ENCODE measurements around the gene AMZ2.
"Not testable (repeated sequence)": the region's sequence is repeated elsewhere in the genome, so short reads cannot be mapped to it uniquely, and the experiment has no call there.

Gene AMZ2

DNA sequence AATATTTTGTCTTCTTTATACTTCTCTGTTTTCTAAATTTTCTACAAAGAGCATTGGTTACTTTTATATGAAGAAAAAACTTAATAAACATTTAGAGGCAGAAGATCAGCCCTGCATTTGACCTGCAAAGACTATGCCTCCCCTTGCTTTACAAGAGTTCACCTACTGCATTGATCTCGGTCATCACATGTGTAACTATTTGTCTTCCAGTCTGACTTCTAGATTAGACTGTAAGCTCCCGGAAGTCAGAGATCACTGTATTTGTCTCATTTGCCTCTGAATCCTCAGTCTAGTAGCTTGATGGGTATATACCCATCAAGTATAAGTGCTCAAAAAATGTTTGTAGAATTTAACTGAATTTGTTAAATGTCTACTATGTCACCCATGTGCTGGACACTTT is 27.7 kb upstream of the AMZ2 start:
- DNase-seq (ENCODE audit: low read depth), result not testable (repeated sequence)

DNA sequence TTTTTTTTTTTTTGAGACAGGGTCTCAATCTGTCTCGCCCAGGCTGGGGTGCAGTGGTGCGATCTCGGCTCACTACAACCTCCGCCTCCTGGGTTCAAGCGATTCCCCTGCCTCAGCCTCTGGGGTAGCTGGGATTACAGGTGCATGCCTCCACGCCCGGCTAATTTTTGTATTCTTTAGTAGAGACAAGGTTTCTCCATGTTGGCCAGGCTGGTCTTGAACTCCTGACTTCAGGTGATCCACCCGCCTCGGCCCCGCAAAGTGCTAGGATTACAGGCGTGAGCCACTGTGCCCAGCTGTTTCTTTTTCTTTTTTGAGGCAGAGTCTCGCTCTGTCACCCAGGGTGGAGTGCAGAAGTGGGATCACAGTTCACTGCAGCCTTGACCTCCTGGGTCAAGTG is 27.1 kb upstream of the AMZ2 start:
- not testable (repeated sequence) for DNase-seq (ENCODE audit: low read depth)

DNA sequence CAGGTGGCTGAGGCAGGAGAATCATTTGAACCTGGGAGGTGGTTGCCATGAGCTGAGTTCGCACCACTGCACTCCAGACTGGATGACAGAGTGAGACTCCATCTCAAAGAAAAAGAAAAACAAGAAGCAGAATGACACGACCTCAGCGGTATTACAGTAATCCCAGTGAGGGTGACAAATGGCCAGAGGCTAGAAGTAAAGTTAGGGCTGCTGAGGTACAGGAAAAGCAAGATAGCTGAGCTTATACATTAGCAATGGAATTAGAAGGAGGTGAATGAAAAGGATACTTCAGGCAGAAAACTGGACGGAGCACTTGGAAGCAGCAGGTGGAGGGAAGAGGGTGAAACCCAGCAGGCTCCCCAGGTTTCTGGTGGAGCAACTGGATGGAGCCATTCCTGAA is 26.1 kb upstream of the AMZ2 start:
- DNase-seq (ENCODE audit: low read depth), result no peak

DNA sequence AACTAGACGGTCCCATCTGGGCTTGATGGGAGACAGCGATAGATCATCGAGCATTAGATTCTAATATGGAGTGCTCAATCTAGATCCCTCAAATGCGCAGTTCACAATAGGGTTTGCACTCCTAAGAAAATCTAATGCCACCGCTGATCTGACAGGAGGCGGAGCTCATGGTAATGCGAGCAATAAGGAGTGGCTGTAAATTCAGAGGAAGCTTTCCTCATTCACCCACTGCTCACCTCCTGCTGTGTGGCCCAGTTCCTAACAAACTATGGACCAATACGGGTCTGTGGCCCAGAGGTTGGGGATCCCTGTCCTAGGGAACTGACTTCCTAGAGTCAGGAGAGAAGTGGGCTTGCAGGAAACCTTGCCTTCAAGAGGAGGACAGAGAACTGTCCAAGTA is 25.2 kb upstream of the AMZ2 start:
- DNase-seq (ENCODE audit: low read depth), result no peak

DNA sequence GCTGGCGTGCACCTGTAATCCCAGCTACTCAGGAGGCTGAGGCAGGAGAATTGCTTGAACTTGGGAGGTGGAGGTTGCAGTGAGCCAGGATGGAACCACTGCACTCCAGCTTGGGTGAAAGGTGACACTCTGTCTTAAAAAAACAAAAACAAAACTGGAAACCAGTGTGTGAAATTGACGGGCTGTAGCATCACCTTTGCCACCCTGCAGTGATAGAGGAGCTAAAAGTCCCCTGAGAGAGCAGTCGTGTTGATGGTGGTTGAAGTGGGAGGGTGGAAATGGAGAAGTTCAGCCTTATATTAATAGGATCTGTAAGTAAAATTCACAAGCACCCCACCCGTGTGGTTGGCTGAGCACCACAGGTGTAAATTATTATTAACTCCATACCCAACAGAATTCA is 22.8 kb upstream of the AMZ2 start:
- not testable (repeated sequence) for DNase-seq (ENCODE audit: low read depth)

DNA sequence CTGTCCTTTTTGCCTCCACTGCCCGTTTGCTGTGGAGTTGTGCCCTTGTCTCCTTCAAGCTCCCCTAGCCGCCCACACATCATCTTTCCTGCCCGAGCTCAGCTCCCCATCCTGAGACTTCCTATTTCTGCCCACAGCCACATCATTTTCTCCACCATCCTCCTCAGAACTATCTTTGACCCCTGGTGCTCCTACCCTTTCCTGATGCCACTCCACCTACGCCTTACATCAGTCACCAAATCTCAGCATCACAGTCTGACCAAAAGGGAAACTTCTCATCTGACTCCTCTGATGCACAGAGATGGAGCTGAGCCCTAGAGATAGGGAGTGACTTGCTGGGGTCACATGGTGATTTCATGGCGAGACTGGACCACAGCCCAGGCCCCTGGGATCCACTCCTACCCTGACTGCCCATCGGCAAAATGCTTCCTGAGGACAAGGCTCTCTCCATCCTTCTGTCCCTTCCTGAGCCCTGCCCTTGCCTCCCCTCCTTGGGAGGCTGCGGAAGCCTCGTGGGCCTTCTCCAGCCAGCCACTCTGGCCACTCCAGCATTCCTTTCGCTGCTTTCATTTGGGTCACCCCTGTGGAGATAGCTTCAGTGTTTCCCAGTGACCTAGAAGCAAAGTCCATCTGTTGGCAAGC is 19.7 kb upstream of the AMZ2 start:
- not testable (repeated sequence) for DNase-seq (ENCODE audit: low read depth)

DNA sequence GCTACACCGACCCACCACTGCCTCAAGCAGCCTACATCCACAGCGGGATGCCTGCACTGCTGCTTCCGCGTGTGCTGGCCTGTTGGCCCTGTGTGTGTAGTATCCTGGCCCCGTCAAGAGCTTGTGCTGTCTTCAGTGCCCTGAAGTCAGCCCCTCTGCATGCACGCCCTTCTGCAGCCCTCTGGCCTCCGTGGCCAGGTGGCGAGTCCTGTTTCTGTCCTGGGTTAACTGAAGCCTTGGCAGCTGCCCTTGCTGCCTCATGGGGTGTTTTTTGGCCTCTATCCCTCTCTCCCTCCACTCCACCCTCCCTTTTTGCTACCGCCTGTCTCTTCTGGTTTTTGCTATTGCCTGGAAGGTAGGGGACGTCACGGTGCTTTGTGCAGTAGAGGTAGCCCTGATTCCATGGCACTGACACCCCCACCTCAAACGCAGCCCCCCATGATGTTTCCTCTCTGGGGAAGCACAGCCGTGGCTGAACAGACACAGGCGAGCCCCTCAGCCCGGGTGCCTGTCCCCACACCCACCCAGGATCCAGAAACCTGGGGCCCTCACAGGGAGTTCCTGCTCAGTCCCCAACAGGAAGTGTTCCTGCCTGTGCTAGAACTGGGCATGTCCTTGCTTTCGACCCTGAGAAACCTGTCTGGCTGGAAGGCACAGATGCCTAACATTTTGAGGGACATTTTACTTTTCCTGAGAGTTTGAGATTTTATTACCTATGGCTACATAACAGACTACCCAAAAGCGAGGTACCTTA is 18.8 kb upstream of the AMZ2 start:
- DNase-seq (ENCODE audit: low read depth), result no peak

DNA sequence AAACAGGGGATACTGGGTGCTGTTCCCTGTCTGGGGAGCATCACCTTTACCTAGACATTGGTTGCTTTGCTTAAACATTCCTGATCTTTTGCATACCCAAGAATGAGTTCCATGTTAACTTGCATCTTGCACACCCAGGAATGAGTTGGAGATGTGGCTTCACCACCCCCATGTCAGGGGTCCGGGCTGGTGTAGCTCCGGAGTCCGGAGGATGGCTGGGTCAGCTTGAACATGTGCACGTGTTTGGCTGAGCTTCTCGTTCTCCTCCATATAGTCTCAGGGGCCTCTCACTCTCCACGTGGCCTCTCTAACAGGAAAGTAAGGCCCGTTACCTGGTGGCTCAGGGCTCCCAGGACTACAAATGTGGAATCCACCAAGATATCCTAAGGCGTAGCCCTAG is 18.2 kb upstream of the AMZ2 start:
- DNase-seq (ENCODE audit: low read depth), result no peak

DNA sequence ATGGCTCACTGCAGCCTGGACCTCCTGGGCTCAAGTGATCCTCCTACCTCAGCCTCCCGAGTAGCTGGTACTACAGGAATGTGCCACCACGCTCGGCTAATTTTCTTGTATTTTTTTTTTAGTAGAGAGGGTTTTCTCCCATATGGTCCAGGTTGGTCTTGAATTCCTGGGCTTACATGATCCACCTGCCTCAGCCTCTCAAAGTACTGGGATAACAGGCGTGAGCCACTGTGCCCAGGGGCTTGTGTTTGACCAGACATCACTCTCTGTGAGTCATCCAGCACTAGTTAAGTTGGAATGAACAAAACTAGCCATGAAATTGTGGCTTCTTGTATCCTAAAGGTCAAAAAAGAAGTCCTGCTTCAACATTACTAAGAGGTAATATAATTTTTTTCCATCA is 16.7 kb upstream of the AMZ2 start:
- DNase-seq (ENCODE audit: low read depth), result not testable (repeated sequence)

DNA sequence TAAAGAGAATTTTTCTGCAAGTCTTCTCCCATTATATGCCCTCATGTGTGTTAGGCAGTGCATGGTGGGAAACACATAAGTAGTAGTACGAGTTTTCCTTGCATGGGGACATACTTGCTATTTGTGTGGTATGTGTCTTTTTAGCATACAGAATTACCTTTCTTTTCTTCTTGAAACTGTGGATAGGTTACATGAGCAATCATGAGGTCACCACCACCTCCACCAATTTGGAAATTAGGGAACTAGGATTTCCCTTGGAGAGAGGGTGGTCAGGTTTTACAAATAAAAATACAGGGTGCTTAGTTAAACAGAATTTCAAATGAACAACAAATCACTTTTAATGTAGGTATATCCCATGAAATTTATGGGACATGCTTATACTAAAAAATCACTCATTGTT is 16.3 kb upstream of the AMZ2 start:
- no peak for DNase-seq (ENCODE audit: low read depth)

DNA sequence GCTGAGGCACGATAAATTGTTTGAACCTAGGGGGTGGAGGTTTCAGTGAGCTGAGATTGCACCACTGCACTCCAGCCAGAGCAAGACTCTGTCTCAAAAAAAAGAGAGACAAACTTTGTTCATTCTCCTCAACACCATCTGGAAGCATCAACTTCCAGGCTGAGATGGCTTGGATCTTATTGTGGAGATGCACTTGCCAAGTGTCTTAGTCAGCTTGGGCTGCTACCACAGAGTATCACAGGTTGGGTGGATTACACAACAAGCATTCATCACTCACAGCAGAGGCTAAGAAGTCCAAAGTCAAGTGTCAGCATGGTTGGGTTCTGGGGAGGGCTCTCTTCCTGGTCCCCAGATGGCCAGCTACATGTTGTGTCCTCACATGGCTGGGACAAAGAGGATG is 15.1 kb upstream of the AMZ2 start:
- not testable (repeated sequence) for DNase-seq (ENCODE audit: low read depth)

DNA sequence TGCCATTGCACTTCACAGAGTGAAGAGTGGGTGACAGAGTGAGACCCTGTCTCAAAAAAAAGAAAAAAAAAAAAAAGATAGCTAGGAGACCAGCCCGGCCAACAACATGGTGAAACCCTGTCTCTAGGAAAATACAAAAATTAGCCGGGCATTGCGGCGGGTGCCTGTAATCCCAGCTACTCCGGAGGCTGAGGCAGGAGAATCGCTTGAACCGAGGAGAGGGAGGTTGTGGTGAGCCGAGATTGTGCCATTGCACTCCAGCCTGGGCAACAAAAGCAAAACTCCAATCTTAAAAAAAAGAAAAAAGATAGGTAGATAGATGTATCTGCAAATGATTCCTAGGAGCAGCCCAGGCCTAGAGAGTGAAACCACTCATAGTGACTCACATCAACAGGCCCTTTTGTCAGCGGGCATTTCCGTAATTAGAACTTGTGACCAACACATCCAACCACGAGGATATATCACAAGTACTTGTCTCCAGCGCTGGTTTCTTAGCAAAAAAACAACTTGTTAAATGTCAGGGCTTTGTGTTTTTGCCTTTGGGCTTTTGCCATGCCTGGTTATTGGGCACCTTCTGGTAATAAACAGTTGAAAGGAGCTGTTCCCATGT is 13.0 kb upstream of the AMZ2 start:
- DNase-seq (ENCODE audit: low read depth), result not testable (repeated sequence)

DNA sequence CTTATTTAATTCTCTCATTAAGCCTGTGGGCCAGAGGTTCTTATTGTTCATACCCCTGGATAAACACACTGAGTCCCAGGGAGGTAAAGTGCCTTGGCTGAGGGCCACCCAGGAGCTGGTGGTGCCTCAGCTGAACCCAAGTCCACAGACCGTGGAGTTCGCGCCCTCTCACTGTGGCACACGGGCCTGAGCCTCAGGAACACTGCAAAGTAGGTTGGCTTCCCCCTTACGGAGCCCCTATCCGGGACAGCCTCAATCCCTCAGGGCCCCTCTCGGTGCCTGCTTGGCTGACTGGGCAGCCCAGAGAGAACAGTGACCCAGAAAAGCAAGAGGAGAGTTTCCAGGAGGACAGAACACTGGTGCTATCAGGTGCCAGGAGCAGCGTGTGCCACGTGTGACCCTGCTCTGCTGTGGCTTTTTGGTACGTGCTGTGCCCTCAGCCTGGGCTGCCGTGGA is 12.5 kb upstream of the AMZ2 start:
- not testable (repeated sequence) for DNase-seq (ENCODE audit: low read depth)

DNA sequence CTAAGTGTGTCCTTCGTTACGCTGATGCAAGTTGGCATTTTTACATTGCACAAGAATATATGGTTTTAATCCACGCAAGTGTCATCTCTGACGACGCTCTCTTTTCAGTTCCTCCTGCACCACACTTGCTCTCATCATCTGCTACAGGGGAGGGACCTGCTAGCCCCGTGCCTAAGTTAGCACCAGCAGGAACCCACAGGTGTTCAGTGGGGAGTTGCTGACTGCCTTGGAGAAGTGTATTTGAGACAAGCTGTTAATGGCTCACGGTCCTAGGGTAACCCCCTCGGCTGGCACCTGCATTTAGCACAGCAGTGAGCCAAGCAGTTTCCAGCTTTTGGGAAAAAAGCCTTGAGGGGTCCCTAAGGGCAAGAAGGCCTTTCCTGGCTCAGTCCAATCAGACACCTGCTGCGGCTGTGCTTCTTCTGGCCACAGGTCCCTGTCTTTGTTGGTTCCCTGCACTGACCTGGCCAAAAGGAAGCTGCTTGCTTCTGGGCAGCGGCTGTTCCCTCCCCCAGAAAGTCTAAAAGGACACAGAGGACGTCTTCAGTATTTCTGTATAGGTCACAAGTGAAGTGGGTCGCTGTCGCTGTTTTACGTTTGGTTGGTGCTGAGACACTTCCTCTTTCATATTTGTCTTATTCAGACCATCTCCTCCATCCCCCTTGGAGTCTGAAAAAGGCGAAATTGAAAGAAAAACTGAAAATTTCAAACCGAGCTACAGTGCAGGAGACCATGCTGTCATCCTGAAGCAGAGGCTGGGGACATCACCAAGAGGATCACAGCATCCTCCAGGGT is 10.3 kb upstream of the AMZ2 start:
- not testable (repeated sequence) for DNase-seq (ENCODE audit: low read depth)

DNA sequence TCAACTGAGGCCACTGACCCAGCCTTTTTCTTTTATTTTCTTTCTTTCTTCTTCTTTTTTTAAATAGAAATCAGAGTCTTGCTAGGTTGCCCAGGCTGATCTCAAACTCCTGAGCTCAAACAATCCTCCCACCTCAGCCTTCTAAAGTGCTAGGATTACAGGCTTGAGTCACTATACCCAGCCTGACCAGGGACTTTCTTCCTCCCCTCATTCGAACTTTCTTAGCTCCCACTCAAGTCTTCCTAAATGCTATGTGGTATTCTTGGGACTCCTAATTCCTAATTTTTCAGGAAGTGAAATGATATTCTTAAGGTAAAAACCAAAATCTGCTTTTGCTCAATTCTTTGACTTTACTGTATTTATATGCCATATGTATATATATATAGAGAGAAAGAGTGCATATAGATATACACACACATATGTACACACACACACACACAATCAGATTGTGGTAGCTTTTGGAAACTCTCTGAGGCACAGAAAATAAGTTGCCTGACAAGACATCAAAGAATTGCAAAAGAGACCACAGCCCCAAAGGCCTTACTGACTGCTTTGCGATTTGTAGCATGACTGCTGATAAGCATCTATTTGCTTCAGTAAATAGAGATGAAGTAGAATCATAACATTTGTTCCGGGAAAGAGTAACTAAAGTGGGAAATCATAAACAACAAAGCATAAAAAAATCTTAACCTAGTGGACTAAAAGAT is 9.5 kb upstream of the AMZ2 start:
- DNase-seq (ENCODE audit: low read depth), result no peak

DNA sequence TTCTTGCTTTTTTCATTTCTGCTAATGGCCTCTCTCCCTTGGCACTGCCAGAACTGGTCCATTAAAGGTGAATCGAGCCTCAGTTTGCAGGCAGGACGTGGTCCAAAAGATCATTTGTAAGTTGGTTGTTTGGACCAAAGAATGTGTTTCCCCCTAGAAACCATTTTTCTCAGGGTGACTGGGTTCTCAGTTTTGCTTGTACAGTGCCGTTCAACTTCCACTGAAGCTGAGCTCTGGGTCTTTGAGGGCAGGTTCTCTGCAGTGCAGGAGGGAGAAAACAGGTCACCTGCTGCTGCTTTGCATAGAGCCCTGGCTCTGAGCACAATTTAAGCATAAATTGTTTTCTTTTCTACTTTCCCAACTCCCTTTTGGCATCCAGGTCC is 9.0 kb upstream of the AMZ2 start:
- no peak for DNase-seq (ENCODE audit: low read depth)

DNA sequence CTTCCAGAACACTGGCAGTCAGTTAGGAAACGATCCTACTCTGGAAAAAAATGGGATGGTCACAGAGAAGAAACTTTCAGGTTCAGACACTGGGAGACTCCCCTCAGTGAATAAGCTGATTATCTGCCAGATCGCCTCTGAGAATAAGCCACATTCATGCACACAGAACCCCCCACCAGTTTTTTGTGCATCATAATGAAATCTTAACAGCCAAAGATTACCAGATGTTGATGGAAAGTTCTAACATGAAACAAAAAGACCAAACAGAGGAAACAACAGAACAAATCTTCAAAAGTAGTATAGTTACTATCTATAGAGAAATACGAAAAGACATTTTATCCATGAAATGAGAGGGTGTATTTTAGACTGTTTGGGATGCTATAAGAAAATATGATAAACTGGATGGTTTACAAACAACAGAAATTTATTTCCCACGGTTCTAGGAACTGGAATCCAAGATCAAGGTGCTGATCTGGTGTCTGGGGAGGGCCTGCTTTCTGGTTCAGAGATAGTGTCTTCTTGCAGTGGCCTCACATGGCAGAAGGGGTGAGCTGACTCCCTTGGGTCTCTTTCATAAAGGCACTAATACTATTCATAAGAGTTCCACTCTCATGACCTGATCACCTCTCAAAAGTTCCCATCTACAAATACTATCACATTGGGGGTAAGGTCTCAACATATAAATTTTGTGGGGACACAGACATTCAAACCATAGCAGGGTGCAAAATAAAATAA is 8.0 kb upstream of the AMZ2 start:
- DNase-seq (ENCODE audit: low read depth), result no peak

DNA sequence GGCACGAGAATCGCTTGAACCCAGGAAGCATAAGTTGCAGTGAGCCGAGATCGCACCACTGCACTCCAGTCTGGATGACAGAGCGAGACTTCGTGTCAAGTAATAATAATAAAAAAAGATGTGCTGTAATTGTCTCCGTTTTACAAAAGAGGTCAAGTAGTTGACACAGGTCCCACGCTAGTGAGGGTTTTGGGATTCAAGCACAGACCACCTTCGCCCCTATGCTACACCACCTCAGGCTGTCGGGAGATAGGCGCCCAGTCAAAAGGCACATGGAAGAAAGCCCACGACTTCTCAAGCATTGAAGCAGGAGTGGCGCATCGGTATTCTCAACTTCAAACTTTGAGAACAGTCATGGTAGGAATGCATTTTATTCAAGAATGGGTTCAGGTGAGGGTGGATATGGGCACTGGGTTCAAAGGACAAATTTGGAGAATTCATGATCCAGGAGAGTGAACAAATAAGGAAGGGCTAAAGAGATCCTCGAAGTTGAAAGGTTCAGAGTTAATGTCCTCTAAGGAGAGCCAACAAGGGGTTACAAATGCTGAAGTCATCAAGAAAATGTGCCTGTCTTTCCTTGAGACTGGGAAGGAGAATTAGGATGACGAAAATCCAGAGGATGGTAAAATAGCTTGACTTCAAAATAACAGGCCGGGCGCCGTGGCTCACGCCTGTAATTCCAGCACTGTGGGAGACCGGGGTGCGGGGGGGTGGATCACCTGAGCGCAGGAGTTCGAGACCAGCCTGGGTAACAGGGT is 1.4 kb upstream of the AMZ2 start:
- no peak for DNase-seq (ENCODE audit: low read depth)

DNA sequence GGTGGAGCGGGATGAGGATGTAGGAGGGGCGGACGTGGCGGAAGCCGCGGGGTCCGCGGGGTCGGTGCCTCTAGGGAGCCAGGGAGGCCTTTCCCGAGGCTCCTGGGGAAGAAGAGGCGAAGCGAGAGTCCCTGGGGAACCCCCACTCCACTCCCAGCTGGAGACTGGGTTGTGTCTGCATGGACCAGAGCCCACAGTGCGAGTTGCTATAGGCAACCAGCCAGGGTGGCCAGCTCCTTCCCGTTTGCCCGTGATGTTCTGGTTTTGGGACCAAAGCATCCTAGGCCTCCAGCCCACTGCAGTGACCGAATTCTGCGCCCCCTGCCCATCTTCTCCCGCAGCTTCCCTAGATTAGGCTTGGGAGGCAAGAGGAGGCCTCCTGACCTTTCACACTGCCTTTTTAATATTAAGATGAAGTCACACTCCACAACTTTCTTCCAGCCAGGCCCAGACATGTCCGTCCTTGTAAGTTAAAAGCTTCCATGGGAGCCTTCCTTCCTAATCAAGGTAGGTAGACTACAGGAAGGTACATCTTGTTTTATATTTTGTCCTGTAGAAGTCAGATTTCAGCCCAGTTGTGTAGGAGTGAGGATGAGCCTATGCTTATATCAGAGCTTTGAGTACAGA is 469 bp downstream of the AMZ2 start:
- DNase-seq (ENCODE audit: low read depth), result no peak

DNA sequence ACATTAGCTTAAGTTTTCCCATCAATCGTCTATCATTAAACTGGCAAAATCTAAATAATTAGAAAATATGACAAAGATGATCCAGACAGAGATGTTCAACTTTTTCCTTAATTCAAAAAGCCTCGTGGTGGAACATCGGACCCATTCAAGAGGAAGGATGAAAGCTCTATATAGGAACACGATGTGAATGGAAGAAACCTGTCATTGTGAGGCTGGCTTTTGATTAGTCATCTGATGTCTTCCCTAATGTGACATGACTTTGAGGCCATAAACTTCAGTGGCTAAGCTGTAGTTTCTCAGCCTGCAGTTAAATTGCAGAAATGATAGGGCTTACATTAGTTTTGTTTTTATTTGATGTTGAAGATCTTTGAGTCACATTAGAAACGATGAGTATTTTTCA is 1.0 kb downstream of the AMZ2 start:
- DNase-seq (ENCODE audit: low read depth), result no peak
